ENCODE results near the gene PRKG1.

Gene PRKG1

DNA sequence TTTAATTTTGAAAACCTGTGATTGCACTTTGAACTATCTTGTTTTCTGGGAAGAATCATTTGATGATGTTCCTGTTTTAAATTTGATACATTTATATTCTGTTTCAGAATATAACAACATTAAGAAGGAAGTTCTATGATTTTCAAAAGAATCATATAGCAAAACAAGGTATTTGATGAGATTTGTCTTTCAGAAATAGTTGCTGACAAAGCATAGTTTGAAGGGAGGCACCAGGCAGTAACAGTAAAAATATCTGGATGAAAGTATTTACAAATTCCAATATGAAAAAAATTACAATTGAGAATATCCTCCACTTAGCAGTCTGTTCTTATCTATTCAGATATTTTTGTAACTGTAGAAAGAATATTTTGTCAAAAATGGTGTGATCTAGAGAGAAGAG, 891.2 kb downstream of the PRKG1 start:
- no peak for DNase-seq (ENCODE audit: low read depth in 1 of 2, low spot score in 1 of 2)

DNA sequence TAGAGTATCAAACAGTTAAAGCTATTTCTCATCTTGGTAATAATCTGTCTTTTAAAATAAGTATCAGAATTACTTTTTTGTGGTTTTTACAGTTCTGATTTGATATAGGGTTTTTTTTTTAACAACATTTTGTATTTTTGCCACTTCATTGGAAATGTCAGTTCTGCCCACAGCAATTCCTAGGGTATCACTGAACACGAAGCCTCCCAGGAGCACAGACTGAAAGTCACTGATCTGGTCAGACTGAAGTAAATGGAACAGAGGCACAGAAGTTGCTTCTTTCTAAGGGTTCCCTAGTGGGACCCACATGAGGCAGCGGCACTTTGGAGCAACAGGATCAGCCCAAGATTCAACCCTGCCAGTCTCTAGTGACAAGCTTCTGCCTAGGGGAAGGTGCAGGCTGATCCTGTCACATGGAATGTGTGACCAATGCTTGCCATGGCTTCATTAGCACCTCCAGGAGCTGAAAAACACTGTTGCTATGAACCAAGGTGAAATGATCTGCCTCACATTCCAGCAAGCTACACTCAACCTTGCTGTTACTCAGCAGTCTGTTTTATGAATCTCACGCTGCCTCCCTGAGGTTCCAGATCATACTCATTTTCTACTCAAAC, 898.6 kb downstream of the PRKG1 start:
- no peak for DNase-seq (ENCODE audit: low read depth in 1 of 2, low spot score in 1 of 2)

GRCh38 chr10:51980752-51981151, 906.5 kb downstream of the PRKG1 start:
- DNase-seq (ENCODE audit: low read depth in 1 of 2, low spot score in 1 of 2), result no peak

GRCh38 chr10:51981731-51982130, 907.4 kb downstream of the PRKG1 start:
- DNase-seq (ENCODE audit: low read depth in 1 of 2, low spot score in 1 of 2), result no peak

- no peak for DNase-seq (ENCODE audit: low read depth in 1 of 2, low spot score in 1 of 2)
These were observed 909.2 kb downstream of the PRKG1 start for GRCh38 chr10:51983481-51983880.

DNA sequence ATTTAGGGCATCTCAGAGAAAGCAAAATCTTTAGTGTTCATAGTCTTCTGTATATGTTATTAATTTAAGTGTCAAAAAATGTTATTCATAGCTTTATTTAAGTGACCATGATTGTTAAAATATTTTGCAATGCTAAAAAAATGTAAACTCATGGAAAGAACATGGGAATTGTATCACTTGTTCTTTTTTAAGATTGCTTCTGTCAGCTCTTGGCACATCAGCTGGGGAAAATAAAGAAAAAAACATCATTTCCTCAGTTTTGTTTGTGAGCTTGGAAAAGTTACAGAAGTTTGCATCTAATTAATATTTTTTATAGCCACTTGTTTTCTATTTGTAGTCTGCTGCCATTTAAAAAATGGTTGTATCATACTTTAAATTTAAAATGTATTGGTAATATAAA, 911.0 kb downstream of the PRKG1 start:
- no peak for DNase-seq (ENCODE audit: low read depth in 1 of 2, low spot score in 1 of 2)

- DNase-seq (ENCODE audit: low read depth in 1 of 2, low spot score in 1 of 2), result no peak
These were observed 912.2 kb downstream of the PRKG1 start for GRCh38 chr10:51986516-51986915.

DNA sequence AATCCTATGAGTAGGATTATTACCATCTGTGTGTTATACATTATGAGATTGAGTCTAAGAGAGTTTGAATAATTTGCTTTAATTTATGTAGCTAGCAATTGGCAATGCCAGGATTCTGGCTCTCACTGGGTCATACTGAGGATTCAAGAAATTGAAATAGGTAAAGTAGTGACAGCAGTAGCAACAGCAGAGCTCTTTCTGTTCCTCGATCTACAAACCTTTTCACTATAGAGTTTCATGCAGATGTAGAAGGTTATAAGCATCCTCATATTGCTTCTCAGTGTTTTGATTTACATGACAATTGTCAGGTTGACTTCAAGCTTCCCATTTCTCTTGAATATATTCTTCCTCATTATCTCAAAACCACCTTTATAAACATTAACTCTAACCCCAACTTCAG, 919.2 kb downstream of the PRKG1 start:
- no peak for DNase-seq (ENCODE audit: low read depth in 1 of 2, low spot score in 1 of 2)

GRCh38 chr10:51999096-51999495, 924.8 kb downstream of the PRKG1 start:
- DNase-seq (ENCODE audit: low read depth in 1 of 2, low spot score in 1 of 2), result no peak

GRCh38 chr10:52004342-52004949, 930.2 kb downstream of the PRKG1 start:
- no peak for DNase-seq (ENCODE audit: low read depth in 1 of 2, low spot score in 1 of 2)

- DNase-seq (ENCODE audit: low read depth in 1 of 2, low spot score in 1 of 2), result no peak
These were observed 932.8 kb downstream of the PRKG1 start for GRCh38 chr10:52007091-52007490.

GRCh38 chr10:52011118-52011517, 936.8 kb downstream of the PRKG1 start:
- no peak for DNase-seq (ENCODE audit: low read depth in 1 of 2, low spot score in 1 of 2)

DNA sequence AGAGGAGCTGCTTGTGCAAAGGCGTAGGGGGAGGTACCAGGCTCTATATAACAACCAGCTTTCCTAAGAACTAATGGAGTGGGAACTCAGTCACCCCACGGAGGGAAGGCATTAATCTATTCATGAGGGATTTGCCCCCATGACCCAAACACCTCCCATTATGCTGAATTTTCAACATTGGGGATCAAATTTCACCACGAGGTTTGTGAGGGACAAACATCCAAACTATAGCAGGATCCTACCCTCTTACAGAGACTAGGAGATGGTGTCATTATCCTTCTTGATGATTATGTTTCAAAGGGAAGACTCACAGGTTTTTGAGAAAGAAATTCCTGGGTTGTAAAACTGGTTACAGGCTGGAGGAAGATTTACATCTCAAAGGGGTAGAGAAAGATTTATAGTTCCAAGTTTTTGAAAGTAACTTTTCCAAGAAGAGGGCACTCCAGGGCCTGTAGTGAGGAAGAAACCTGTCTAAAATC, 944.8 kb downstream of the PRKG1 start:
- DNase-seq (ENCODE audit: low read depth in 1 of 2, low spot score in 1 of 2), result no peak

DNA sequence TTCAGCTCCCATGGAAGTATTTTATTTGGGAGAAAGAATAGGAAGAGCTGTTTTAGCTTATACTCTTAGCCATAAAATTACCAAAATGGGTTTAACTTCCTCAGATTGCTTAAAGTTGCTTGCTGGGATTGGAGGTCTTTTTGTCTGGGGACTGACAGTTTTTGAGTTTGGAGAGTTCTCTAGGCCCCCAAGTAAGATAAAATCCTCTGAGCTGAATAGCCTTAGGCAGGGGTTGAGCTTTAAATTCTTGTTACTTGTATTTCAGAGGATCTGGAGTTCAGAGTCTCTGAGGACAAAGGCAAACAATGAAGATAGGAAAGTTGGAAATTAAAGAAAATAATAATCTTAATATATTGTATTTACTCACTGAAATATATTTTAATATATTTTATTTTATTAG, 945.4 kb downstream of the PRKG1 start:
- no peak for DNase-seq (ENCODE audit: low read depth in 1 of 2, low spot score in 1 of 2)

GRCh38 chr10:52020173-52020572, 945.9 kb downstream of the PRKG1 start:
- DNase-seq (ENCODE audit: low read depth in 1 of 2, low spot score in 1 of 2), result no peak

DNA sequence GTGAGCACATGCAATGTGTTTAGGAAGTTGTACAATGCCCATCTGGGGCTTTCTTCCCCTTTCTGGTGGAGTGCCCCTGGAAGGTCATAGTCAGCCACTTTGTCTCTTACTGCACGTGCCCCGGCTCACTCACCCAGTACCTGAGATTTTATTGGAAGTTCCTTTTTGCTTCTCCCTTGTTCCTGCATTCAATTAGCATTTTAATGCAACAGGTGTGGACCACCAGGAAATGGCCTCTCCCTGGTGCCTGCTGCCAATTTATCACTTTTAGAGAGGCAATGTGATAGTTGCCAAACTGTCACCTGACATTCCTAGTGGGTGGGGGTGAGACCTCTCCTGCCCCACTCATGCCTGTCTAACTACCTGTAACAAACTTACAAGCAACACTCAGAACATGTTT, 946.4 kb downstream of the PRKG1 start:
- no peak for DNase-seq (ENCODE audit: low read depth in 1 of 2, low spot score in 1 of 2)

DNA sequence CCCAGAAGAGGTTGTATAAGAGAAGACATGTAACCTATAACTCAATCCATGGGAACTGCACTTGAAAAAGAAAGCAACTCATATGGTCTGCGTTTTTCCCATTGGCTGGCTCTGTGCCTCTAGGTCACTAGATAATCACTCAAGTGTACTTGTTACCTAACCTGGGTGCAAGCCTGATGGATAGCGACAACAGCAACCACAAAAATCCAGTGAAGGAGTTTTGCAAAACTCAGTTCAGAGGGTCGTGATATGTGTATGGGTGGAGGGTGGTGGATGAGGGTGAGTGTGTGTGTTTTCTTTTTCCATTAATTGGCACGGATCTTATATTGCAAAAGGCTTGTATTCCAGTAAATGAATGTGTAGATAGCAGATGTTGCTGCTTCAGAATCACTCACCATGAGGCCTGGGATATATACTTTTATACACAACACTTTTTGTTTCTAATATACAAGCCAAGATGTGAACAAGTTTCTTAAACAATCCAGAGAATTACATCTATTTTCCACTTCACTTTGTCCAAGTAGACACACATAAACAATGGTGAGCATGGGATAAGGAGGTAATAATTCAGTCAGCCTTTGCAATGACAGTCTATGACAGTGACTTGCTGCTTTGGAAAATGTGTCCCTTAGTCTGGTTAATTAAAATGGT, 952.9 kb downstream of the PRKG1 start:
- DNase-seq (ENCODE audit: low read depth in 1 of 2, low spot score in 1 of 2), result no peak

GRCh38 chr10:52028523-52028858, 954.2 kb downstream of the PRKG1 start:
- no peak for DNase-seq (ENCODE audit: low read depth in 1 of 2, low spot score in 1 of 2)

DNA sequence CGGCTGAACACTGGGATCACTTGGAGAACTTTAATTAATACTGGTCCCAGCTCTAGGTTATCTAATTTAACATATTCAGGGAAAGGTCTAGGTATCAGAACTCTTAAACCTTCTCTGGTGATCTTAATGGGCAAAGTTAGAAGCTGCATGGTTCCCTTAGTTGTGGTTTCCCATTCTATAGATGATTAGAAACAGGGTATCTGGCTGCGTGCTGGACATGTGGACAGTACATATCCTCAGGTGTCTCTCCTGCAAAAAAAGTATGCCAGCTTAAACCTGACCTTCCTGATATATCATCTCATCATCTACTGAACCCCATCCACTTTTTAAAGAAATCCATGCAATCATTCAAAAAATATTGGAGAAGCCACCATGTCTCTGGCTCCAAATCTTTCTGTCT, 955.3 kb downstream of the PRKG1 start:
- no peak for DNase-seq (ENCODE audit: low read depth in 1 of 2, low spot score in 1 of 2)

GRCh38 chr10:52030051-52030790, 955.9 kb downstream of the PRKG1 start:
- no peak for DNase-seq (ENCODE audit: low read depth in 1 of 2, low spot score in 1 of 2)

DNA sequence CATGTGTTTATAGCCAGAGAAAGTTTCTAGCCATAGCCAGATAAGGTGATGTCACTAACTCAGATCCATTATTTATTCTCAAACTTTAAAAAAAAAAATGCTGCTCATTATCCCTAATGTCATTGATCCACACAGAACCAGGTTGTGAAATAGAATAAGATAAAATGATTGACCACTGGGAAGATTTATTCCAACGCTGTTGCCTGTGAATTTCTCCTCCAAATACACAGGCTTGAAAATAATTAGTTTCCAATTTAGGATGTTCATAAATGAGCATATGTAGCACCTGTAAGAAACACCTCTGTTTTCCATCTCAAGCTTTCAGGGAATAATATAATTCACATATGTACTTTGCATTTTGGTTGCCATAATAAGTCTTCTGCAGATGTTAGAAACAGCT, 956.7 kb downstream of the PRKG1 start:
- DNase-seq (ENCODE audit: low read depth in 1 of 2, low spot score in 1 of 2), result no peak

DNA sequence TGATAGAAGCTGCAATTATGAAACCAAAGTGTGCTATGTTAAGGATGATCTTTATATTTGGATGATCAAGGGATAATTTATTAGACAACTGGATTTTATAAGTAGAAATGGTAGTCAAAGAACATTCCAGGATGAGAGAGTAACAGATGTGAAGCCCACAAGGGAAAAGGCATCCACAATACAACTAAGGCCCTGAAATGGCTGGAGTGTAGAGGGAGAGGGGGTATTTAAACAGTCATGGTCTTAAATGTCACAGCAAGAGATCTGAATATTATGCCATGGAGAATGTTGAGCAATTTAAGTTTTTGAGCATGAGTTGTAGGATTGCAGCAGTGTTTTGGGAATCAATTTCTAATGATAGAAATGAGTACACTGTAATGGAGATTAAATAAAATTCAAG, 957.5 kb downstream of the PRKG1 start:
- no peak for DNase-seq (ENCODE audit: low read depth in 1 of 2, low spot score in 1 of 2)

Measured in activated T-helper 1 cell treated with anti-CD3 and anti-CD28 coated beads, Interleukin-2, amount 50 U/mL, for 16 hours (primary cell).